Omental fat pad (tissue), 4 donors: Measurements from ENCODE around the gene ARHGAP8. TPM values are rescaled to one million over a fixed set of nuclear protein-coding genes. Genes with fewer than 3 reads are reported as not detected.

ENCODE experiments used
- ATAC-seq: fragments of 150-250 bp; one replicate; pipeline ENCODE4 v1.9.1; 2016; ENCODE audit warnings: mild to moderate bottlenecking, moderate library complexity; ENCODE audit not compliant: low FRiP score
- DNase-seq: peaks from one replicate; pipeline ENCODE4 v3.0.0-alpha.2; 2019; ENCODE audit warnings: low spot score
- CTCF ChIP-seq, 3 donors: fragments of 450-650 bp; IDR thresholded peaks; one replicate each; pipeline ENCODE4 v1.5.1; 2016 to 2017; ENCODE audit warnings: antibody characterized with exemption in 3 of 3, mild to moderate bottlenecking in 3 of 3, moderate library complexity in 2 of 3
- total RNA-seq, 4 donors: library from RNA; depleted of rRNA; stranded (reverse); fragments of >200 nt; gene quantifications; one replicate each; pipeline ENCODE4 v1.1.0, GENCODE V29; 2016

Gene ARHGAP8
- total RNA-seq, 4 donors from 2014 or later: 0.46 to 2.2 (median 1.9) TPM; not detected in 1

DNA sequence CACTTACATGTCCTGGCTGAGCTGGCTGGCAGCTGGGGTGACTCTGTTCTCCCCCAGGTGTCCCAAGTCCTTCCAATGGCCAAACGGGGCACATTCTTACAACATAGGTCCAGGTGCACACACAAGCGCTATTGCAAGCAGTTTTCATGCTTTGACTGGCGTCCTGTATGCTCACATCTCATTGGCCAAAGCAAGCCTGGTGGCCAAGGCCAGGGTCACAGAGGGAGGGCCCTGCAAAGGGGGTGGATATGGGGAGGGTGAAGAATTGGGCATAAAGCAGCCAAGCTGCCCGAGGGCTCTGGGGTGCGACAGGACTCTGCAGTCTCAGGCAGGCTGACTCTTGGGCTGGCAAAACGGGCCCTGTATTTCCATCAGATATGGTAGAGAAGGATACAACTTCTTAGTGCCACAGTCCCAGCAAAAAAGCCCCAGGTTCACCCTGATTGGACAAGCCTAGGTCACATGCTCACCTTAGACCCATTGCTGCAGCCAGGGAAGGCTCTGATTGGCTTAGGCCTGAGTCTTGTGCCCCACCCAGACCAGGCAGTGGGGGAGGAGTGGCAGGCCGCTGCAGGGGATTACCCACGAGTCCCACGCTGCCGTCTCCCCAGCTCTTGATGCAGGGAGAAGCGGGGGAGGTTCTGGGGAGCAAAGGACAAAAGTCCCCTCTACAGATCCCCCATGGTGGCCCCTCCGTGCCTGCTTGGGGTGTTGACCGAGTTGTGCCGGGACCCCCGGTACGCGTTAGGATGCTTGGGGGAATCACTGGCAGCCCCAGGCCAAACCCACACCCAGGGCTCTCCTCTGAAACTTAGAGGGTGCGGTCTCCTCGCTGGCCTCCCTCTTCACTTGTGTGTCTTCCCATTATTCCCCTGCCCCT, 110.8 kb downstream of the ARHGAP8 start:
- DNase-seq (no peak), ATAC-seq (no peak)
- no peak for TF ChIP-seq CTCF (IDR thresholded peaks at IDR 0.05)

DNA sequence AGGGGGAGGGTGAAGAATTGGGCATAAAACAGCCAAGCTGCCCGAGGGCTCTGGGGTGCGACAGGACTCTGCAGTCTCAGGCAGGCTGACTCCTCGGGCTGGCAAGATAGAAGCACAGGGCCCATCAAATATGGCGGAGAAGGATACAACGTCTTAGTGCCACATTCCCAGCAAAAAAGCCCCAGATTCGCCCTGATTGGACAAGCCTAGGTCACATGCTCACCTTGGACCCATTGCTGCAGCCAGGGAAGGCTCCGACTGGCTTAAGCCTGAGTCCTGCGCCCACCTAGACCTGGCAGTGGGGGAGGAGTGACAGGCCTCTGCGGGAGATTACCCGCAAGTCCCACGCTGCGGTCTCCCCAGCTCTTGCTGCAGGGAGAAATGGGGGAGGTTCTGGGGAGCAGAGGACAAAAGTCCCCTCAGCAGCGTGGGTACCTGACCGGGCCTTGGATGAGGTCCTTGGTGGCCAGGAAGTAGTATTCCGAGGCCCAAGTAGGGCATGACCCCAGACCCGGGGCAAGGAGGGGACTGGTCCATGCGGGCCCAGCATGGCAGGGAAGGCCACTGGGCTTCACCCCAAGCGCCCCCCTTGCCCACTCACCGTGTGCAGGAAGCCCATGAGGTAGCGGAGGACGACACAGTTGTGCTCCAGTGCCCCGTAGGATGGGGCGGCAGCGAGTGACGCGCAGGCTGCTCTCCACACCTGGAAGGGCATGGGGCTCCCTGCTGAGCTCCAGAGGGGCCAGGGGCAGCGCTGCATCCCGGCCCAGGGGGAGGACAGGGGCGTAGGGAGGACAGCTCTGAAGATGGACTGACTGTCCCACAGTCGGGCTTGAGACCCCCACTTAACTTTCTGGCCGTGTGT, 113.0 kb downstream of the ARHGAP8 start:
- ATAC-seq: no peak
- TF ChIP-seq CTCF (IDR thresholded peaks at IDR 0.05): no peak
- no peak for DNase-seq

DNA sequence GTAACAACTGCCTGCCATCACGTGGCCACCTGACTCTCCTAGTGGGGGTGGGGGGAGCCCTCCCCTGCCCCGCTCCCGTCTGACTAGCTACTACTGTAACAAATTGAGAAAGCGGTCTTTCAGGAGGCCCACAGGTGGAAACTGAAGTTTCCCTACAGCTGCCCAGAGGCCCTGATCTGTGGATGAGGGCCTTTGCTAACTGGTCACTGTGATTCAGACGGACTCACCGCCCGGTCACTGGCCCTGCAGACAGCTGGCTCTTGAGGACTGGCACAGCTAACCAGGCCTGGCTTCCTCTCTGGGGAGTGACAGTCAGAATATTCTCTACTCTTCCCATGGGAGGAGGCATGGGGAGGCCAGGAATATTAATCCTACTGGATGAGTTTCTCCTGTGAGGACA, 116.8 kb downstream of the ARHGAP8 start:
- TF ChIP-seq CTCF (IDR thresholded peaks at IDR 0.05): no peak
- no peak for ATAC-seq
- DNase-seq: no peak

- no peak for ATAC-seq
Observed at GRCh38 chr22:44870021-44870420, 117.6 kb downstream of the ARHGAP8 start.

DNA sequence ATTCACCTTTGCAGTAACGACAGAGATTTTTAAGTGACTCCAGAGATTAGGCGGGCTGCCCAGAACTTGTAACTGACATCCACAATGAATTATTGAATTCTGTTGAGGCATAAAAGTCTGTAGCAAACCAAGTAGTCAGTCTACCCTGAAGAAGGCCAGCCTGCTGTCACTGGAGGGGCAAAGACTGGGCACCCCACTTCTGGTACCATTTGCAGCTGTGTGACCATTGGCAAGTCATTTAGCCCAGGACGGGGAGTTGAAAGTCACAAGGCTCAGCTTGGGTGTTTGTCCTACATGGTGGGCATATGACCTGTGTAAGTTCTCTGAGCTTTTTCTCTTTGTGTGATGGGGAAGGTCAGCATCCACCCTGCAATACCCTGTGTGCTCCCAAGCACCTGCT, 119.4 kb downstream of the ARHGAP8 start:
- TF ChIP-seq CTCF (IDR thresholded peaks at IDR 0.05): no peak
- DNase-seq (no peak), ATAC-seq (no peak)

More at GRCh38 chr22:44870021-44870420, 117.6 kb downstream of the ARHGAP8 start:
- DNase-seq: no peak
- no peak for TF ChIP-seq CTCF (IDR thresholded peaks at IDR 0.05)

- no peak for ATAC-seq
- no peak for TF ChIP-seq CTCF (IDR thresholded peaks at IDR 0.05)
- DNase-seq: no peak
Observed at GRCh38 chr22:44876921-44877320, 124.5 kb downstream of the ARHGAP8 start.
